ENCODE data around the gene MAP3K4.

- TF ChIP-seq POLR2A (IDR thresholded peaks at IDR 0.05), result no peak
- TF ChIP-seq CTCF (IDR thresholded peaks at IDR 0.05), result no peak
Measured at GRCh38 chr6:161116554-161116953, 125.0 kb downstream of the MAP3K4 start.
